H1 (cell line): Measurements from ENCODE around the gene TMEM135. TPM values are rescaled to one million over a fixed set of nuclear protein-coding genes. Genes with fewer than 3 reads are reported as not detected.

Source experiments
- ASH2L ChIP-seq: fragments of 200-600, 300-600 bp; sonication (generic); IDR thresholded peaks from one replicate; pipeline ENCODE4 v1.7.1; 2017; ENCODE audit warnings: low read length
- MAX ChIP-seq: IDR thresholded peaks from 2 replicates; pipeline ENCODE4 v1.6.1; 2012; ENCODE audit warnings: inconsistent platforms
- polyA plus RNA-seq, 7 experiments: library from polyadenylated mRNA; depleted of rRNA in 3 of 7; stranded (reverse) in 5 of 7; unstranded in 2 of 7; fragments of >200 nt in 5 of 7; fragments of 200-250 nt in 2 of 7; gene quantifications; 1 replicate in 5 of 7; 2 replicates in 1 of 7; 4 replicates in 1 of 7; pipeline versions ENCODE4 v1.2.1 to v1.2.3, GENCODE V29; 2011 to 2013; ENCODE audit warnings: missing spikeins in 2 of 7, mixed read lengths in 2 of 7
- total RNA-seq: library from RNA; stranded (reverse); fragmentation: NEBNext Ultra II Directional; extraction: Animal tissue kit (Norgen Biotek cat#: 25700); gene quantifications from 2 replicates; pipeline ENCODE4 v1.2.1, GENCODE V29; 2021

The TMEM135 gene
- total and polyA plus RNA-seq, 2 of the 8 experiments (the other 6 are each of a cell fraction or from before 2014, with no cell fraction given), result 9.3 to 31.3 TPM

- TF ChIP-seq MAX (no peak), ASH2L (no peak)
- TF ChIP-seq, all 59 proteins: peak for 0
Observed at GRCh38 chr11:87239001-87239400, 201.3 kb downstream of the TMEM135 start (continued).
